AG04450 (cell line): ENCODE results near the gene SDSL. TPM values are rescaled to one million over a fixed set of nuclear protein-coding genes. Genes with fewer than 3 reads are reported as not detected.

ENCODE experiments used
- CTCF ChIA-PET: fragments of 300-600, 350-600 bp; formaldehyde crosslinking; extraction: SDS; loops from one replicate; lab custom pipeline; 2022; ENCODE audit warnings: antibody characterized with exemption, inconsistent platforms; lab: Charles Lee
- POLR2A ChIA-PET: fragments of 350-600 bp; formaldehyde crosslinking; extraction: SDS; loops from one replicate; lab custom pipeline; 2021; ENCODE audit warnings: antibody characterized with exemption, inconsistent platforms; lab: Yijun Ruan, JAX
- DNase-seq: peaks from one replicate; pipeline ENCODE4 v3.0.0-alpha.2; 2011; ENCODE audit warnings: low read depth, low spot score
- H3K27ac ChIP-seq: one replicate; pipeline ENCODE4 v1.5.1; 2012; ENCODE audit warnings: low read depth, low read length, control low read depth
- H3K27me3 ChIP-seq: one replicate; pipeline ENCODE4 v1.6.0; 2012; ENCODE audit warnings: low read length; ENCODE audit not compliant: control insufficient read depth, insufficient read depth
- H3K4me3 ChIP-seq: 2 replicates; pipeline ENCODE4 v1.5.1; 2011; ENCODE audit warnings: mild to moderate bottlenecking, low read depth, low read length, control low read depth
- H3K9me3 ChIP-seq: 2 replicates; pipeline ENCODE4 v1.5.1; 2012; ENCODE audit warnings: low read length; ENCODE audit not compliant: control insufficient read depth, insufficient read depth
- polyA plus RNA-seq: library from polyadenylated mRNA; depleted of rRNA; stranded (reverse); fragments of >200 nt; gene quantifications from 2 replicates; pipeline ENCODE4 v1.2.3, GENCODE V29; 2011
- TF ChIP-seq, protein P1 (sequence below): IDR thresholded peaks from 2 replicates; pipeline ENCODE4 v1.5.1; 2011; ENCODE audit warnings: low read depth, low read length, control low read depth, inconsistent platforms

SDSL gene
- polyA plus RNA-seq, 1 experiment: 10.0 TPM

DNA sequence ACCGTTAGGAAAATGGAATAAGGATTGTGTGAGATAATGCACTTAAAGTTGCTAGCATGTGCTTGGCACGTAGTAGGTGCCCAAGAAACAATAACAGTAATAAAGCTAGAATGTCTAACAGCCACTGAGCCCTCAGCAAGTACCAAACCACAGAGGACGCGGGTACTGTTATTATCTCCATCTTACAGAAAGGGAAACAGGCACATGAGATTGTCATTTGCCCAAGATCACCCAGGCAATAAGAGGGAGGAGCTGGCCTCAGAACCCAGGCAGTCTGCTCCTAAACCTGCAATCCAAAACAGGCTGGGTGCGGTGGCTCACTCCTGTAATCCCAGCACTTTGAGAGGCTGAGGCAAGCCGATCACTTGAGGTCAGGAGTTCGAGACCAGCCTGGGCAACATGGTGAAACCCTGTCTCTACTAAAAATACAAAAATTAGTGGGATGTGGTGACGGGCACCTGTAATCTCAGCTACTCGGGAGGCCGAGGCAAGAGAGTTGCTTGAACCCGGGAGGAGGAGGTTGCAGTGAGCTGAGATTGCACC, 13.4 kb upstream of the SDSL start:
- H3K27ac ChIP-seq: no peak overlapping the region
- no peaks in the 10 kb centered on the region for H3K9me3 ChIP-seq
- POLR2A ChIA-PET: interaction anchor here (0.6 kb wide), 1 partner anchor 64 kb away, joined by 5 read pairs; no protein-coding TSS in a partner anchor
- TF ChIP-seq, protein P1, sequence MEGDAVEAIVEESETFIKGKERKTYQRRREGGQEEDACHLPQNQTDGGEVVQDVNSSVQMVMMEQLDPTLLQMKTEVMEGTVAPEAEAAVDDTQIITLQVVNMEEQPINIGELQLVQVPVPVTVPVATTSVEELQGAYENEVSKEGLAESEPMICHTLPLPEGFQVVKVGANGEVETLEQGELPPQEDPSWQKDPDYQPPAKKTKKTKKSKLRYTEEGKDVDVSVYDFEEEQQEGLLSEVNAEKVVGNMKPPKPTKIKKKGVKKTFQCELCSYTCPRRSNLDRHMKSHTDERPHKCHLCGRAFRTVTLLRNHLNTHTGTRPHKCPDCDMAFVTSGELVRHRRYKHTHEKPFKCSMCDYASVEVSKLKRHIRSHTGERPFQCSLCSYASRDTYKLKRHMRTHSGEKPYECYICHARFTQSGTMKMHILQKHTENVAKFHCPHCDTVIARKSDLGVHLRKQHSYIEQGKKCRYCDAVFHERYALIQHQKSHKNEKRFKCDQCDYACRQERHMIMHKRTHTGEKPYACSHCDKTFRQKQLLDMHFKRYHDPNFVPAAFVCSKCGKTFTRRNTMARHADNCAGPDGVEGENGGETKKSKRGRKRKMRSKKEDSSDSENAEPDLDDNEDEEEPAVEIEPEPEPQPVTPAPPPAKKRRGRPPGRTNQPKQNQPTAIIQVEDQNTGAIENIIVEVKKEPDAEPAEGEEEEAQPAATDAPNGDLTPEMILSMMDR: no peak
- H3K4me3 ChIP-seq: no peak overlapping the region
- CTCF ChIA-PET: interaction anchor here (1.8 kb wide), 1 partner anchor 16 kb away, joined by 8 read pairs; no protein-coding TSS in a partner anchor
- H3K27me3 ChIP-seq: peaks cover 13% of the 10 kb centered on the region
- no peak for DNase-seq

DNA sequence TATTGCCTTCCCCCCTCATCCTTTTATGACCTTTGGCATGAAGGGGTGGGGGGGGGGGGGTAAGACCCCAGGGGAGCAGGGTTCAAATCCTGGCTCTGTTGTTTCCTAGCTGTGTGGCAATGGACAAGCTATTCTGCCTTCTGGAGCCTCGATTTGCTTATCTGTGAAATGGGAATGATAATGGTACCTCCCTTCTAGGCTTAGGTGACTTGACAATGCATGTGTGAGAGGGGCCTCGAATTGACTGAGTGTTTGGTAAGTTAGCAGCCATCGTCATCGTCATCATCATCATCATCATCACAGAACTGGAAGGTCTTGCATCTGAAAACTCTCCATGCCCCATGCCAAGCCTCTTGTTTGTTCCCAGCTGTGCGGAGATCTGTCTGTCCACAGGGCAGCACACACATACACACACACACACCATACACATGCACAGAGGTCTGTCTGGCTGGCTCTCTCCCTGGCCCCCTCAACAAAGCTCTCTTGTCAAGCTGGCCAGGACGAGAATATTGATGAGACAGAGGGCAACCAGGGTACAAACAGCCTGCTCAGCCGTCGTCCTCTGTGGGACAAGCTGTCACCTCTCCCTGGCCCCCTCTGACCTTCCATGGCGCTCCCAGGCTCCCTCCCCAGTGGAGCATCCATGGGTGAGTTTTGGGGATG, 12.6 kb upstream of the SDSL start:
- Histone ChIP-seq H3K27me3 (peaks cover 13% of the 10 kb centered on the region), H3K27ac (no peak overlapping the region), H3K4me3 (no peak overlapping the region), H3K9me3 (no peaks in the 10 kb centered on the region)
- DNase-seq: no peak
- POLR2A ChIA-PET: no interaction called here
- TF ChIP-seq, protein P1: no peak
- CTCF ChIA-PET: interaction anchor here (1.8 kb wide), 1 partner anchor 15 kb away, joined by 8 read pairs; no protein-coding TSS in a partner anchor

DNA sequence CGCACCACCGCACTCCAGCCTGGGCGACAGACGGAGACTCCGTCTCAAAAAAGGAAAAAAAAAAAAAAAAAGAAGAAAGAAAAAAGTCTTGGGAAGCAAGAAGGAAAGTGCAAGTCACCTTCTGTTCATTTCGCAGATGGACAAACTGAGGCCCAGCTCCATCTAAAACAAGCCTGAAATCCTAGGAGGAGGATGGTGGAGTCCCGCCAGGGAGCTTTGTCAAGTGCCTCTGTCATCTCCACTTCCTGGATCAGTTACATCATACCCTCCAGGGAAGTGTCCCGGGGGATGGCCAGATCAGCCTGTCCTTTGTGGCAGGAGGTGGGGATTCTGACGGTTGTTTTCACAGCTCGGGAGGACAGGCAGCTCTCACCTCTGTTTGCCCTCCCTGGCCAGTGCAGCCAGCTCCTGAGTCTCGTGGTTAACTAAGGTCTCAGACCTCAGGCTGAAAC, 8.7 kb upstream of the SDSL start:
- ChIA-PET POLR2A (no interaction called here), CTCF (interaction anchor here (1.2 to 2.3 kb wide), 2 partner anchors 8 to 12 kb away, joined by 3 to 17 read pairs; partner anchors contain the start of gene SDSL)
- TF ChIP-seq, protein P1: no peak
- DNase-seq: no peak
- Histone ChIP-seq H3K27ac (no peak overlapping the region), H3K9me3 (no peaks in the 10 kb centered on the region), H3K27me3 (peaks cover 13% of the 10 kb centered on the region), H3K4me3 (no peak overlapping the region)

DNA sequence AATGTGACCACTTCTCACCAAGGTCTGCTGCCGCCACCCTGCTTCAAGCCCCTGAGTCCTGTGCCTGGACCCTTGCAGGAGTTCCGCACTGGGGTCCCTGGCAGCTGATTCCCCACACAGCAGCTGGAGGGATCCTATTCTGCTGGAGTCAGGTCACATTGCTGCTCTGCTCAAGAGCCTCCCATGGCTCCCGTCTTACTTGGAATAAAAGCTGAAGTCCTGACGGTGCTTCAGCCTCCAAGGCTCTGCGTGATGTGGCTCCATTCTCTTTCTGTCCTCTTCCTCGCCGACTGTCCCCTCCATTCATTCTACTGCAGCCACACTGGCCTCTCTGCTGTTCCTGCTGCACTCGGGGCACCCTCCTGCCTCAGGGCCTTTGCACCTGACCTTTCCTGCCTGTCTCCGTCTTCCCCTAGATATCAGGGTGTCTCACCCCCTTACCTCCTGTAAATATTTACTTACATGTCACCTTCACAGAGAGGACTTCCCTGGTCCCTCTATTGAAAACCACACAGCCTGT, 7.6 kb upstream of the SDSL start:
- H3K9me3 ChIP-seq: no peaks in the 10 kb centered on the region
- no peak overlapping the region for H3K4me3 ChIP-seq
- POLR2A ChIA-PET: no interaction called here
- TF ChIP-seq, protein P1: no peak
- CTCF ChIA-PET: interaction anchor here (2.3 kb wide), 1 partner anchor 11 kb away, joined by 17 read pairs; no protein-coding TSS in a partner anchor
- DNase-seq: no peak
- H3K27ac ChIP-seq: no peak overlapping the region
- peaks cover 13% of the 10 kb centered on the region for H3K27me3 ChIP-seq
